Gastrocnemius medialis (tissue), 4 donors: ENCODE data around the gene HTR1B.

Experiments used
- POLR2A ChIP-seq, 2 donors: fragments of 450-650 bp; IDR thresholded peaks; one replicate each; pipeline ENCODE4 v1.6.1; 2017; ENCODE audit warnings: antibody characterized with exemption in 2 of 2, mild to moderate bottlenecking in 2 of 2, moderate library complexity in 2 of 2
- TF ChIP-seq, protein P1 (sequence below), 5 experiments: fragments of 450-650 bp in 3 of 5; fragments of 200-600 bp in 2 of 5; sonication (generic) in 2 of 5; IDR thresholded peaks in 4 of 5; conservative IDR thresholded peaks in 1 of 5; 1 replicate in 4 of 5; 2 replicates in 1 of 5; pipeline ENCODE4 v1.5.1; 2016 to 2019; ENCODE audit warnings: antibody characterized with exemption in 5 of 5, mild to moderate bottlenecking in 3 of 5, moderate library complexity in 3 of 5

- TF ChIP-seq, protein P1, sequence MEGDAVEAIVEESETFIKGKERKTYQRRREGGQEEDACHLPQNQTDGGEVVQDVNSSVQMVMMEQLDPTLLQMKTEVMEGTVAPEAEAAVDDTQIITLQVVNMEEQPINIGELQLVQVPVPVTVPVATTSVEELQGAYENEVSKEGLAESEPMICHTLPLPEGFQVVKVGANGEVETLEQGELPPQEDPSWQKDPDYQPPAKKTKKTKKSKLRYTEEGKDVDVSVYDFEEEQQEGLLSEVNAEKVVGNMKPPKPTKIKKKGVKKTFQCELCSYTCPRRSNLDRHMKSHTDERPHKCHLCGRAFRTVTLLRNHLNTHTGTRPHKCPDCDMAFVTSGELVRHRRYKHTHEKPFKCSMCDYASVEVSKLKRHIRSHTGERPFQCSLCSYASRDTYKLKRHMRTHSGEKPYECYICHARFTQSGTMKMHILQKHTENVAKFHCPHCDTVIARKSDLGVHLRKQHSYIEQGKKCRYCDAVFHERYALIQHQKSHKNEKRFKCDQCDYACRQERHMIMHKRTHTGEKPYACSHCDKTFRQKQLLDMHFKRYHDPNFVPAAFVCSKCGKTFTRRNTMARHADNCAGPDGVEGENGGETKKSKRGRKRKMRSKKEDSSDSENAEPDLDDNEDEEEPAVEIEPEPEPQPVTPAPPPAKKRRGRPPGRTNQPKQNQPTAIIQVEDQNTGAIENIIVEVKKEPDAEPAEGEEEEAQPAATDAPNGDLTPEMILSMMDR (IDR thresholded peaks at IDR 0.05 in 4 of 5, conservative IDR thresholded peaks at IDR 0.05 in 1 of 5): no peak
- no peak for TF ChIP-seq POLR2A (IDR thresholded peaks at IDR 0.05)
Measured at GRCh38 chr6:77482981-77483380, 19.7 kb upstream of the HTR1B start.
